Measurements from ENCODE around the gene ZDHHC24. TPM values are rescaled to one million over a fixed set of nuclear protein-coding genes. Genes with fewer than 3 reads are reported as not detected.

The ZDHHC24 gene
- total RNA-seq, 1 donor from 2014 or later, result 6.9 TPM

DNA sequence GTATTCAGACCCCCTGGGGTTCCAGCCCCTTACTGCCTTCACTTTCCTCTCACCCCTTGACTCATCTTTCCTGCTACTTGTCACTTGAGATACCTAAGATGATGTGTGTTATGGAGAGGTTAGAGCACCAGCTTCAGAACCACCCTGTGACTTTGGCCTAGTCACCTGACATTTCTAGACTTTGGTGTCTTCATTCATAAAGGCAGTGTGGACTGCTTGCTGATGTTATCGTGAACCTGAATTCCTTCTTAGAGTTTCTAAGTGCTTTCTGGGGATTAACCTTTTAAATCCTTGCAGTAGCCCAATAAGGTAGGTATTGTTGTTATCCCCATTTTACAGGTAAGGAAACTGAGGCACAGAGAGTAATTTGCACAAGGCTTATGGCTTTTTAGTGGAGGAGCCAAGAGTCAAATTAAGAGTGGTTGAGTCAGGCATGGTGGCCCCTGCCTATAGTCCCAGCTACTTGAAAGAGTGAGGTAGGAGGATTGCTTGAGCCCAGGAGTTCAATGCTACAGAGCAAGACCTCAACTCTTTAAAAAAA is 40.5 kb downstream of the ZDHHC24 start:
- ATAC-seq (no peak), DNase-seq (ENCODE audit: low spot score) (no peak)

DNA sequence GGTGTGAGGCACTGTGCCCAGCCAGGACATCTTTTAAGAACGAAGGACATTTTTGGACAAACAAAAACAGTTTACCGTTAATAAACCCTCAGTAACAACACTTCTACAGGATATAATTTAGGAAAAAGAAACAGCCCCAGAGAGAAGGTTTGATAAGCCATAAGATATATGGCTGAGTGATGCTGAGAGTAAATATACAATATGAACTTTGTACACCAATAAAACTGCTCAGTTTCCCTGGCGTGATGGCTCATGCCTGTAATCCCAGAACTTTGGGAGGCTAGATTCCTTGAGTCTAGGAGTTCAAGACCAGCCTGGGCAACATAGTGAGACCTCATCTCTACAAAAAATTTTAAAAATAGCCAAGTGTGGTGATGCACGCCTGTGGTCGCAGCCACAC is 47.3 kb downstream of the ZDHHC24 start:
- no peak for ATAC-seq
- DNase-seq (ENCODE audit: low spot score), result no peak

DNA sequence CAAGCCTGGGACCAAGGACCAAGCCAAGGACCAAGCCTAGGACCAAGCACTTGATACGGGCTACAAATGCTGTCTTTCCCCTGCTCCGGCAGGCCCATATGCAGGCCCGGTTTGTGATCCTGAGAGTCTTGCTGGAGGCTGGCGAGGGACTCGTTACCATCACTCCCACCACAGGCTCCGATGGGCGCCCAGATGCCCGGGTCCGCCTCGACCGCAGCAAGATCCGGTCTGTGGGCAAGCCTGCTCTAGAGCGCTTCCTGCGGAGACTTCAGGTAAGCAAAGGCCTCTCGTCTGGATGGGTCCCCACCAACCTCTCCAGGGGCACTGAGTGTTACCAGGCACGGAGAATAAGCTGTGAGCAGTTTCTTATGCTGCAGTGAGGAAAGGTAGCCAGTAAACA is 48.6 kb downstream of the ZDHHC24 start:
- ATAC-seq, result no peak

DNA sequence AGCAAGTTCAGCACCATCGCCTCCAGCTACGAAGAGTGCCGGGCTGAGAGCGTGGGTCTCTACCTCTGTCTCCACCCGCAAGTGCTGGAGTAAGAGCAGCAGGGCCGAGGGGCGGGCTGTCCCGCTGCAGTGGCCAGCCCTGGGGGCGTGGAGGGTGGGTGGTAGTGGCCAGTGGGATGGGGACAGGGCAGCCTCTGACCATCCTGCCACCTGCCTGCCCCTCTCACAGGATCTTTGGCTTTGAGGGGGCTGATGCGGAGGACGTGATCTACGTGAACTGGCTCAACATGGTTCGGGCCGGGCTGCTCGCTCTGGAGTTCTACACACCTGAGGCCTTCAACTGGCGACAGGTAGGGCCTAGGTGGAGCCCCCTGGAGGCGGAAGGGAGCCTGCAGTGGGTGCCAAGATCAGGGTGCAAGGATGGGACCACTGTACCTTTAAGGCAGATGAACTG is 50.4 kb downstream of the ZDHHC24 start:
- no peak for ATAC-seq

More for the DNA sequence above, 48.6 kb downstream of the ZDHHC24 start:
- DNase-seq (ENCODE audit: low spot score), result no peak

DNA sequence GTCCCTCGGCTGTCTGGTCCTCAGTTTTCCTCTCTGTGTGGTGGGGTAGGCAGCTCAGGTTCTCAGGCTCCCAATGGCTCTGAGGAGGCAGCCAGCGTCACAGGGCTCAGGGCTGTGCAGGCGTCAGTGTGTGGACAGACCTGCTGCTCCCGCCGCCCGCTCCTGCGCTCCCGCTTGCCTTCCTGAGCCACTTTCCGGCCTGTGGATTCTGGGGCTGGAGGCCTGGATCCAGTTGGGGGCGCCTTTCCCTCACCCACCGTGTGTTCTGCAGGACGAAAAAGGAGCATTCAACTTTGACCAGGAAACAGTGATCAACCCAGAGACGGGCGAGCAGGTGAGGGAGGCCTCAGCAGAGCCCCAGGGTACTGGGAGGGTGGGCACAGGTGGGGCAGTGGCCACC is 50.9 kb downstream of the ZDHHC24 start:
- ATAC-seq, result no peak

More for the DNA sequence above, 50.4 kb downstream of the ZDHHC24 start:
- no peak for DNase-seq (ENCODE audit: low spot score)

DNA sequence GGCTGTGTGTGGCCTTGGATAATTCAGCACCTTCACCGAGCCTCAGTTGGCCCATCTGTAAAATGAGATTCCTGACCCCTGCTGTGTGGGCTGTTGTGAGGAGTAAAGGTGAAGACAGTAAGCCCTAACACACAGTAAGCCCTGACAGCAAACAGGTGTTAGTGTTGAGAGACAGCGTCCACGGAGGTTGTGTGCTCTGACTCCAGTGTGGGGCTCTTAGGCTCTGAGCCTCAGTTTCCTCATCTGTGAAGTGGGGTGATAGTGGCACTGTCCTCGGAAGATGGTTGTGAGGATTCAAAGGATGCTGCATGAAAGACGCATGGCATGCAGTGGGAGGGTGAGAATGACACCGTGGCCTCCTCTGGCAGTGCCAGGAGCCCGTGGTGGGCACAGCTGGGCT is 51.4 kb downstream of the ZDHHC24 start:
- ATAC-seq (no peak), DNase-seq (ENCODE audit: low spot score) (no peak)

More for the DNA sequence above, 50.9 kb downstream of the ZDHHC24 start:
- DNase-seq (ENCODE audit: low spot score), result no peak

DNA sequence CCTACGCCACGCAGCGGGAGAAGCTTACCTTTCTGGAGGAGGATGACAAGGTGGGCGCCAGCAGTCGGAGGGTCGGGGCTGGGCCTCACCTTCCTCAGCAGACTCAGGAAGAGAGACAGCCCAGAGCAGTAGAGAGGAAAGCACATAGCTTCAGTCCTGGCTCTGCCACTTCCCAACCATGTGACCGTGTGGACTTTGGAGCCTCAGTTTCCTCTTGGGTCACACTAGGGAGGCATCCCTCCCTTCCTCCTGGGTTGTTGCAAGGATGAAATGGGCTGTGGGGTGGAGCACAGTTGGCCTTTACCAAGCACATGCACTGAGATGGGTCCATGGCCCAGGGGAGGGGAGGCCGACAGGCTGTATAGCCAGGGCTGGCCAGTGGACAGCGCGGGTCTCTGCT is 52.7 kb downstream of the ZDHHC24 start:
- DNase-seq (ENCODE audit: low spot score), result no peak
- peak; percentile 50 for ATAC-seq

DNA sequence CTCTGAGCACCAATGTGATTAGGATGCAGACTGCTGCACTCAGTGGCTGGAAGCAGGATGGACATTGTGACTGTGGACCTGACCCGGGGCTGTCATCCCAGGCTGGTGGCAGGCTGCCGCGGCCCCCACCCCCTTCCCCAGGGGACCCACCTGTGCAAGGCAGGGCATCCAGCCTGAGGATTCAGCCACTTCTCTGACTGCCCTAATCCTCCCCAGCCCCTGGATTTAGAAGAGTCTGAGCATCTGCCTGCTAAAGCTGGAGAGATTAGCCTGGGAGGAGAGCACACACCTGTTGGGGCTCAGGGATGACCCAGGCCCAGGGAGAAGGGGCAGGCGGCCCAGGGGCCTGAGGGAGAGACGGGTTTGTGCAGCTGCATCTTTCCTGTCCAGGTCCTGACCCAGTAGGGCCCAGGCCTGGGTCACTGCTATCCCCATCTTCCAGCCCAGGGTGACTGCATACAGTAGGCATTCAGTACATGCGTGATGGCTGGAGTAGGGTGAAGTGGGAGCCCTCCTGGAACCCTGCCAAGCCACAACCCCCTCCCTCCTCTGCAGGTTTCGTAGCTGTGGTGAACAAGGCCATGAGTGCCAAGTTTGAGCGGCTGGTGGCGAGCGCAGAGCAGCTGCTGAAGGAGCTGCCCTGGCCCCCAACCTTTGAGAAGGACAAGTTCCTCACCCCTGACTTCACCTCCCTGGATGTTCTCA is 53.5 kb downstream of the ZDHHC24 start:
- DNase-seq (ENCODE audit: low spot score), result no peak
- ATAC-seq, result no peak

DNA sequence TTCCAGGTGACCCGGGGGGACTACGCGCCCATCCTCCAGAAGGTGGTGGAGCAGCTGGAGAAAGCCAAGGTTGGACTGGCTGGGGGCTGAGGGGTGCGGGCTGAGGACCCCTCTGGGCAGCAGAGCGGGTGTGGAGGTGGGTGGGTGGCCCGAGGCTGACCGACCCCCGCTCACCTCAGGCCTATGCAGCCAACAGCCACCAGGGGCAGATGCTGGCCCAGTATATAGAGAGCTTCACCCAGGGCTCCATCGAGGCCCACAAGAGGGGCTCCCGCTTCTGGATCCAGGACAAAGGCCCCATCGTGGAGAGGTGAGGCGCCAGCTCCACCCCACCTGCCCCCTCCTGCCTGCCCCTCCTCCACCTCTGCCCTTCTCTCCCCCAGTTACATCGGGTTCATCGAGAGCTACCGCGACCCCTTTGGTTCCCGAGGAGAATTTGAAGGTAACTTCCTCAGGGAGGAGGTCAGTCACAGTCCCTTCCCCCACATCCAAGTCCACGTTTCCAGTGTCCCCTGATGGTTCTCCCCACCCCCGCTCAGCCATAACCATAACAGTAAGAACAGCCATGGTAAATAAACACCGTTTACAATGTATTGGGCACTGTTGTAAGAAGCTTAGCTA is 54.4 kb downstream of the ZDHHC24 start:
- ATAC-seq (no peak), DNase-seq (ENCODE audit: low spot score) (no peak)

DNA sequence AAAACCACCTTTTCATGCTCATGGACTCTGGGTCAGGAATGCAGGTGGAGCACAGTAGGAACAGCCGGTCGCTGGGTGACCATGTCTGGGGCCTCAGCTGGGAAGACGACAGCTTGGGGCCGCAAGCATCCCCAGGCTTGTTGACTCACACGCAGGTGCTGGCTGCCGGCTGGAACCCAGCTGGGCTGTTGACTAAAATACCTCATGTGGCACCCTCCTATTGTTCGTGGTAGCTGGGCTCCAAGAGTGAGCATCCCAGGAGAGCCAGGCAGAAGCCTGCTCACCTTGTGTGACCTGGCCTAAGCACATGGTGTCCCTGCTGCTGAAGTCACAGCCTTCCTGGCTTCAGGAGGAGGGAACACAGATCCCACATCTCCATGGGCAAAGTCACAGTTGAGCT is 56.2 kb downstream of the ZDHHC24 start:
- no peak for ATAC-seq
- DNase-seq (ENCODE audit: low spot score), result no peak

DNA sequence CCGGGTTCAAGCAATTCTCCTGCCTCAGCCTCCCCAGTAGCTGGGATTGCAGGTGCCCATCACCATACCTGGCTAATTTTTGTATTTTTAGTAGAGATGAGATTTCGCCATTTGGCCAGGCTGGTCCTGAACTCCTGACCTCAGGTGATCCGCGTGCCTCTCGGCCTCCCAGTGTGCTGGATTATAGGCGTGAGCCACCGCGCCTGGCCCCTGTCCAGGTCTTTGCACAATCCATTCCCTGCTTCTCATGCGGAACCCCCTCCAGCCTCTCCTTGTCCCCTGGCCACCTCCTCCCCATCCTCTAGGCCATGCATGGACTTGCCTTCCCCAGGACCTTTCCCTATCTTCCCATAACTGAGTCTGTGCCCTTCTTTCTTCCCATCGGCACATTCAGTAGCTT is 56.9 kb downstream of the ZDHHC24 start:
- DNase-seq (ENCODE audit: low spot score) (no peak), ATAC-seq (no peak)

DNA sequence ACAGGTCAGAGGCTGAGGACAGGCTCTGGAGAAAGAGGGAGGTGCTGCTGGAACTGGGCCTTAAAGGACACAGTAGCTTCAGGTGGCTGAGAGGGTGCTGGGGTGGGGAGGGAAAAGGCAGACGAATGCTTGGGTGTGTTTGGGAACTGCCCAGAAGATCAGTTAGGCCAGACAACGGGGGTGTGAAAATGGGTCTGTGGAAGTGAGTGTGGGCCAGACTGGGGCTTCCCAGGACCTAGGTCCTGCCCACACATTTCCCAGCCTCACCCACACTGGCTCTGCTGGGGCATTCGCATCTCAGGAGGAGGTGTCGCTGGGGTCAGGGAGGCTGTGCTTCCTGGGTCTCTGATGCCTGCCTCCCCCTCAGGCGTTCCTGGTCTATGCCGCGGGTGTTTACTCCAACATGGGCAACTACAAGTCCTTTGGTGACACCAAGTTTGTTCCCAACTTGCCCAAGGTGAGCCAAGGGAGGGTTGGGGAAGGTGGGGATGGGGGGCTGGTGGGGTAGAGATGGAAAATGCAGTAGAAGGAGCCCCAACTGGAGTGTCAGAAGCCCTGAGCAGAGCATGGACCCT is 61.0 kb downstream of the ZDHHC24 start:
- ATAC-seq (no peak), DNase-seq (ENCODE audit: low spot score) (no peak)

DNA sequence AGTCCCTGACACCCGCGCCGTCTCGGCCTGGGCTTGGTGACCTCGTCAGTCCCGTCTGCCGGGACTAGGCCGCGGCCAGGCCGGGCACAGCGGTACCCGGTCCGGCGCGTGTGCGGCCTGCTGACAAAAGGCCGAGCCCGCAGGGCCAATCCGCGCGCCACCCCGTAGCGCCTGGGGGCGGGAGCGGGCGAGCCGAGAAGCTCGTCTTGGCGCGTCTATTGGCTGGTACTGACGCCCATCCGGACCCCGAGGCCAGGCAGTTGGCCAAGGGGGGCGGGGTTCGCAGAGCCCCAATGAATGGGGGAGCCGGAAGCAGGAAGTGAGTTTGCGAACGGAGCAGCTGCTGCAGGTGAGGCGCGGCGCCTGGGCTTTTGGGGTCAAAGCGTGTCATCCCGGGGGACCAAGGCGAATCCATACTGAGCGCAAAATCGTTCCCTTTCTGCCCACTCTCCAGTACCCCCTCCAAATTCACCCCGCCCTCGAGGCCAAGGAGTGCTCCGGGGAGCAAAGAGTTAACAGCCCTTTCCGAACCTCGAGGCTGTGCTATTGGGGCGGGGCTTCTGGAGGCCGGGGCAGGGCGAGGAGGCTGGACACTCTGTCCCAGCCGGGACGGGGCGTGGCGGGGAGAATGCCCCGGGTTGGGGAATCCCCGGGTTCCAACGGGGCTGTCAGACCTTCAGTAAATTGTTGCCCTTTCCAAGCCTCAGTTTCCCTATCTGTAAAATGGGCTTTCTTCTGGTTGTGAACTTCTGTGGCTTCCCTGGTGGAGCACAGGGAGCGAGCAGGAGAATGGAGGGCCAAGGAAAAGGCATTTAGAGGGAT is 65.5 kb downstream of the ZDHHC24 start, which contains the start of gene DPP3:
Gene DPP3, plus strand, starts transcription at position 318 of the 822 bp plus-strand sequence. CDS start 1,767 bp downstream, outside the sequence.
- ATAC-seq, result peak; percentile 90
- DNase-seq (ENCODE audit: low spot score), result peak; percentile 99

DNA sequence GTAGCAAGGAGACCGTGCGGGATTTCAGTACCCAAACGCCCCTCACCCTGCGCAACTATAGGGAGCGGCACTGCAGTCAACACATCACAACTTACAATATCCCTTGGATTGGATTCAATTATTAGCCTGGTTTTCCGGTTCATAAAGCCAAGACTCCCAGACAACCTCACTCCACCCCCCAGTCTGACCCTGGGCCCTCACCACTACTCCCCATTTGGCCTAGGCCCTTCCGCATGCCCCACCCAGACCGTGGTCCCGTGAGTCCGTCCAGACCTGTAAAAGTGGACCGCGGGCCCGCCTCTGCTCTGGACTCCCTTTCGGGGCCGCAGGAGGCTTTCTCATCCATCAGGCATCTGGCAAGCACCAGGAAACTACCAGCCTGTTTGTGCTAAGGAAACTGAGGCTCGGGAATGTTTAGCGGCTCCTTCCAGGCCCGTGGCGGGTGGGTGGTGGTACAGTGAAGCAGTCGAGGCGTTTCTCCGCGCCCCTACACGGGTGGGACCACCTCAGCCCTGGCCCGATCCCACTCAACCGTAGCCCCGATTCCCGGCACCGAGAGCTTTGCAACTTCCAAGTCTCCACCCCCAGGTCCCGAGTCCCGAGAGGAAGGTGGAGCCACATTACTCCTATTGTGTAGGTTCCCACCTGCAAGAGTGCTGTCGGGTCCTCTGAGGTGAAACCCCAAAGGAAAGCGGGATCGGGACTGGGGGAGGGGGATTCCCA is 66.3 kb downstream of the ZDHHC24 start:
- peak; percentile 67 for ATAC-seq
- no peak for DNase-seq (ENCODE audit: low spot score)

DNA sequence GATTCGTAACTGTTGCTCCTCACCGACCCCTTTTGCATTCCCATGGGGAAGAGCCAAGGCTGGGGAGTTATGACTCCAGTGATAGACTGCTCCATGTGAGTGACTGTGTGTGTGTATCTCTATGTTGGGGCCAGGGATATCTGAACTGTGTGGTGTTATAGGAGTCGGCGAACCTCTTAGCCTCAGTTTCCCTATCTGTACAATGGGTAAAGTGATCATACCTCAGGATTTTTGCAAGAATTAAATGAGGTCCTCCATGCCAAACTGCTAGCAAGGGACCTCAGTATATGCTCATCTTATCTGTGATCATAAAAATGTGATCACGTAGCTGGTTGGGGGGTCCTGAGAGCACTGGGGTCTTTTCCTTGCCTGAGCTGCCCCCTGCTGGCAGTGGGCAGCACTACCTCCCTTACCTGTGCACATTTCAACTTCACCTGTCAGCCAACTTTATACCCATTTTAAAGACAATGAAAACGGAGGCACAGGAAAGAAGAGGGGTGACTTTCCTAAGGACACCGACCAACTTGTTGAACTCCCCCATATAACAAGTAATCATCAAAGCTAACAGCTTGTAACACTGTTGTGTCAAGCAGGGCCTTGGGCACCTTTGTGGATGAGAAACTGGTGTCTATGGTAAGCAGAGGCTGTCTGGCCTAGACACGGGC is 67.0 kb downstream of the ZDHHC24 start:
- ATAC-seq (no peak), DNase-seq (ENCODE audit: low spot score) (no peak)

DNA sequence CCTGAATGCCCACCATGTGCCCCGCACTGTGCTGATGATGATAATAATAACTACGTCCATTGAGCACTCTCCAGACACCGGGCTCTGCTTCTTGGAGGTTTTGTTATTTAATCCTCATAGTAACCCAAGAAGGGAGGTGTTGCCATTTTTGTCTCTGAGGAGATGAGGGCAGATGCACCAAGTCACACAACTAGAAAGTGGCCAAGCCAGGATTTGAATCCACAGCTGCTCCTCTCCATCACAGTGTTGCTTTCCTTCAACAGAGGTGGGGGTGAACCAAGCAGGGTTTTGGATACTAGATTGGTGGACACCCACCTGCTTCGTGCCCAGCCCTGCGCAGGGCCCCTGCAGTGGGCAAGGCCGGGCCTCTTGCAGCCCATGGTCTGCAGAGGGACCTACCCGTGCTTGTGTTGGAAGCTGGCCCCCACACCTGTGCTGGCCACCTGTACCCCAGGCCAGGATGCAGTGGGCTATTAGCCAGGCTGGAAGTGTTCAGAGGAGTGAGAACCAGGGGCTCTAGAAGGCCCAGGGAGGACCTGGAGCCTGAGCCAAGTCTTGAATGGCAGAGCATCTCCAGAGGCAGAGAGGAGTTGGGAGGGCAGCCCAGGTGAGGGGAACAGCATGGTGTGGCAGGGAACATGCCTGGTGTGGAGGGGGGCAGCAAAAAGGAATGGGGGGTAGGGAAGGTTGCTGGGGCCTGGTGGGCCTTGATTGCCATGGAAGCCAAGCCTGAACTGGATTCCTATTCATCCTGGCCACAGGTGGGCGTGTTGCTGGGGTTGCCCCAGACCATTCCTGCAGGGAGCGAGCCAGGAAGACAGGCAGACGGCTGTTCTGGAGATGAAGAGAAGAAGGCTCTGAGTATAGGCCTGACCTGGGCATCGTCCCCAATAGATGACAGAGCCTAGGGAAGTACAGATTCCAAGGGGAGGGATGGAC is 68.3 kb downstream of the ZDHHC24 start:
- ATAC-seq (no peak), DNase-seq (ENCODE audit: low spot score) (no peak)

DNA sequence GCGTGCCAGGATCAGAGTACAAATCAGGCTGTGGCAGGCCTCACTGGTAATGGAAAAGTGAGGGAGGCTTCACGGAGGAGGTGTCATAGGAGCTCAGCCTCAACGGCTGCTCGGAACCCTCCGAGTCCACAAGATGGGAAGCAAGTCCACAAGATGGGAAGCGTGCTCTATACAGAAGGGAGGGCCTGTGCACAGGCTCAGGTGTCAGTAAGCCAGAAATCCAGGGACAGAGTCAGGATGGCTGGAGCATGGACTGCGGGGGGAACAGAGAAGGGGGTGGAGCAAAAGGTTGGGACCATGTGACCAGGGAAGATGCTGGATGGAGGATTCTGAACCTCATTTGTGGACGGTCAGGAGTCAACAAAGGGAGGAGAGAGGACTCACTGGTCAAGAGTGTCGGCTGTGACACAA is 69.0 kb downstream of the ZDHHC24 start:
- no peak for ATAC-seq
- no peak for DNase-seq (ENCODE audit: low spot score)

DNA sequence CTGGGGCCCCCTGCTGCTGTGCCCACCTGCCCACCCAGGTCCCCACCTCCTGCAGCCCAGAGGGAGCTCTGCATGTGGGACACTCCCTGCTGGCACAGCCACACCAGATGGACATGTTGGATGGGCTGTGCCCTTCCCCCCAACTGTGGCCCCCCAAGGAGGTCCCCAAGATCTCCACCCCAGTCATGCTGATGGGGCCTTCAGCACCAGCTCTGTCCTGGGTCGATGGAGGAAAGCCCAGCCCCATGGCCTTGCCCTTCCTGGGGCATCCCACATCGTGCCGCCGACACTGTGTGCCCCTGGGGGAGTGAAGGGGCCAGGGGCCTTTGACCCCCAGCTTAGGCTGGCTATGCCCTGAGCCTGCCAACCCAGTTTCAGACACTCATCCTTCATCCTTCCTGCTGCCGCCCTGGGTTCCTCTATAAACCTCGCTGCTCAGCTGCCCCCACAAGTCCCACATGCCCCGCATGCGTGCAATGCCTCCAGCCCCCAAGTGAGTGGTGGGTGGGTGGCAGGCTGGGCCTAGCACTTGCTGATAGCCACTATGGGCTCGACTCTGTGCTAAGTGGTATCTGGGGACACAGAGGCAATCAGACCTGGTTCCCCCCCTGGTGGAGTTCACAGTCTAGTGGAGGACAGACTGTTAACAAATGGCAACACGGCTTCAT is 69.5 kb downstream of the ZDHHC24 start:
- ATAC-seq, result no peak
- DNase-seq (ENCODE audit: low spot score), result no peak

Measured in left lobe of liver (tissue), 2 donors.